ENCODE results near the gene VSIG10L2. TPM values are rescaled to one million over a fixed set of nuclear protein-coding genes. Genes with fewer than 3 reads are reported as not detected.

Gene VSIG10L2
- total RNA-seq: under 1 TPM in 1 of 6 donors, not detected in 5; 0.13 TPM

DNA sequence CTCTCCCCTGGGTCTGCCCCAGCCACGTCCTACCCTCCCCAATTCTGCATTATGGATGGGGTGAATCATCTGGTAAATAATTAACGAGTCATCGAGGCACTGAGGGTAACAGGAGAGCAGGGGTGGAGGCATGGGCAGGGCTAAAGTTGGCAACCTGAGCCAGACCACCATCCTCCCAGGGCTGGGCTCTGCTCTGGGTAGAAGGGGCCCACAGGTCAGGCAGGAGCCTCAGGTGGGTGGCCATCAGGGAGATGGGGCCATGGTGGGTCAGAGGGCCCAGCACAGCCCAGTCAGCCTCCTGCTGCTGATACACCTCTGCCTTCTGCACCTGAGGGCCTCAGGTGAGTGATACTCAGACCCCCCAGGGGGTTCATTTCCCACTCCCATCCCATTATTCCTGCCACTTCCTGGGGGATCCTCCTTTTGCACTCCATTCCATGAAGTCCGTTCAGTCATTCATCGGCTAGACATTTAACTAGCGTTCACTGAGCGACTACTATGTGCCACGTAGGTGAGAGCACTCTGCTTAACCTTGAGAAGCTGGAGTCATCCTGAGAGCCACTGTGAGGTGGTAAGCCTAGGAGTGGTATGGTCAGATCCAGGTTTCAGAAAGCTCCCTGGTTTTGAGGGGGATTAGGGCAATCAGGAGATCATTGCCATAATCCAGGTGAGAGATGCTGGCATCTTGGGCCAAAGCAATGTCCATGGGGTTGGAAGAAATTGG, at the start of gene VSIG10L2:
VSIG10L2 (plus strand) TSS at position 248 of the 724 bp plus-strand sequence; CDS start at position 260, 12 bp downstream.
- WGBS, 2 donors: 86% methylated on average over 8 of the region's 8 CpGs
- Histone ChIP-seq H3K4me3 (no peak within 1 kb of the TSS), H3K27me3 (no peaks in the 10 kb centered on the region), H3K36me3 (no peaks in the 10 kb centered on the region), H3K27ac (no peak within 1 kb of the TSS), H3K4me1 (peaks cover 0 to 8% (median 2%) of the 10 kb centered on the region in 4 donors), H3K9me3 (no peaks in the 10 kb centered on the region)
- no peak for TF ChIP-seq POLR2AphosphoS5 (IDR thresholded peaks at IDR 0.05)
- TF ChIP-seq POLR2A (IDR thresholded peaks at IDR 0.05): no peak
- no peak for TF ChIP-seq EP300 (IDR thresholded peaks at IDR 0.05)
- ATAC-seq (ENCODE audit: low FRiP score in 2 of 2) (no peak), DNase-seq (no peak)

DNA sequence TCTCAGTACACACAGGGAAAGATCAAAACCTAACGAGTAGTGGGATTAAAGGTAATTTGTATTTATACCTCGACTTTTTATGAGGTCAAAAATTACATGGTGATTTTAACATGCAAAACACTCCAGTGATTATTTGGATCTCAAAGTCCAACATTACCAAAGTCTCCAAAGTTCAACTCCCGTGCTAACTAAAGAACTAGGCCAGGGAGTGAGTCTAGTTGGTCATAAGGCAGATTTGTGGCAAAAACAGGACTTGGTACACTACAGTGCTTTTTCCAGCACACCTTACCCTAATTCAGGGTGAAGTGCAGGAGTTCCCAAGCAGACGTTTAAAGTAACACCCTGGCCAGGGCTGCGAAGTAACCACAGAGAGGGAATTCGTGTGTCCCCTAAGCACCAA, 44.0 kb upstream of the VSIG10L2 start:
- Histone ChIP-seq H3K9me3 (no peaks in the 10 kb centered on the region), H3K27me3 (peaks cover 0 to 16% (median 7%) of the 10 kb centered on the region in 4 donors), H3K4me3 (peak overlapping the region in 1 of 4 donors; percentile 58), H3K27ac (no peak overlapping the region), H3K36me3 (peaks cover 0 to 16% (median 7%) of the 10 kb centered on the region in 4 donors), H3K4me1 (peaks cover 22 to 24% (median 24%) of the 10 kb centered on the region in 4 donors)
- TF ChIP-seq POLR2AphosphoS5 (IDR thresholded peaks at IDR 0.05) (no peak), POLR2A (IDR thresholded peaks at IDR 0.05) (no peak), EP300 (IDR thresholded peaks at IDR 0.05) (no peak)
- TF ChIP-seq, protein P1, sequence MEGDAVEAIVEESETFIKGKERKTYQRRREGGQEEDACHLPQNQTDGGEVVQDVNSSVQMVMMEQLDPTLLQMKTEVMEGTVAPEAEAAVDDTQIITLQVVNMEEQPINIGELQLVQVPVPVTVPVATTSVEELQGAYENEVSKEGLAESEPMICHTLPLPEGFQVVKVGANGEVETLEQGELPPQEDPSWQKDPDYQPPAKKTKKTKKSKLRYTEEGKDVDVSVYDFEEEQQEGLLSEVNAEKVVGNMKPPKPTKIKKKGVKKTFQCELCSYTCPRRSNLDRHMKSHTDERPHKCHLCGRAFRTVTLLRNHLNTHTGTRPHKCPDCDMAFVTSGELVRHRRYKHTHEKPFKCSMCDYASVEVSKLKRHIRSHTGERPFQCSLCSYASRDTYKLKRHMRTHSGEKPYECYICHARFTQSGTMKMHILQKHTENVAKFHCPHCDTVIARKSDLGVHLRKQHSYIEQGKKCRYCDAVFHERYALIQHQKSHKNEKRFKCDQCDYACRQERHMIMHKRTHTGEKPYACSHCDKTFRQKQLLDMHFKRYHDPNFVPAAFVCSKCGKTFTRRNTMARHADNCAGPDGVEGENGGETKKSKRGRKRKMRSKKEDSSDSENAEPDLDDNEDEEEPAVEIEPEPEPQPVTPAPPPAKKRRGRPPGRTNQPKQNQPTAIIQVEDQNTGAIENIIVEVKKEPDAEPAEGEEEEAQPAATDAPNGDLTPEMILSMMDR (IDR thresholded peaks at IDR 0.05): no peak
- ATAC-seq (ENCODE audit: low FRiP score in 2 of 2): no peak
- 88 to 89% methylated on average over 6 of the region's 6 CpGs for WGBS, 2 donors
- DNase-seq: no peak

DNA sequence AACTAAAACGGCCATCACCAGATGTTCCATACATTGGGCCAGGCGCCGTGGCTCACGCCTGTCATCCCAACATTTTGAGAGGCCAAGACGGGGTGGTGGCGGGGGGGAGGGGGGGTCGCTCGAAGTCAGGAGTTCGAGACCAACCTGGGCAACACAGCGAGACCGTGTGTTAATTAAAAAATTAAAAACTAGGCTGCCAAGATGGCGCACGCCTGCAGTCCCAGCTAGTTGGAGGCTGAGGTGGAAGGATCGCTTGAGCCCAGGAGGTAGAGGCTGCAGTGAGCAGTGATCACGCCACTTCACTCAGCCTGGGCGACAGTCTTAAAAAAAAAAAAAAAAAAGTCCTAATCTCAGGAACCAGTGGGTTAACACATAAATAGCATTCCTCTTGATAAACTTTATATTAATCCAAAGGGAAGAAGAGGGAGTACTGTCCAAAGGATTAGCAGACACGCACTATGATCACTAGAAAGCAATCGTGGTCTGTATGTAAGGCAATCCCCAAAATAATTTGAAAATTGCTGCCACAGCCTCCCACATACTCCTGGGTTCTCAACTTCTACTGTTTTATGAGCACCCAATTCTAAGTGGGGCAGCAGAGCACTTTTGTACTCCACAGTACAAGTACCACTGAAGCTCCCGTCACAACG, 43.4 kb upstream of the VSIG10L2 start:
- ATAC-seq (ENCODE audit: low FRiP score in 2 of 2) (no peak), DNase-seq (no peak)
- Histone ChIP-seq H3K36me3 (peaks cover 0 to 16% (median 7%) of the 10 kb centered on the region in 4 donors), H3K4me3 (peak overlapping the region; percentile 18 to 71 (median 60)), H3K27ac (peak overlapping the region; percentile 70 to 85 (median 82)), H3K9me3 (no peaks in the 10 kb centered on the region), H3K4me1 (peaks cover 22 to 24% (median 24%) of the 10 kb centered on the region in 4 donors), H3K27me3 (peaks cover 0 to 16% (median 7%) of the 10 kb centered on the region in 4 donors)
- TF ChIP-seq POLR2A (IDR thresholded peaks at IDR 0.05): no peak
- no peak for TF ChIP-seq POLR2AphosphoS5 (IDR thresholded peaks at IDR 0.05)
- 48 to 55% methylated on average over 17 to 20 of the region's 20 CpGs for WGBS, 2 donors

DNA sequence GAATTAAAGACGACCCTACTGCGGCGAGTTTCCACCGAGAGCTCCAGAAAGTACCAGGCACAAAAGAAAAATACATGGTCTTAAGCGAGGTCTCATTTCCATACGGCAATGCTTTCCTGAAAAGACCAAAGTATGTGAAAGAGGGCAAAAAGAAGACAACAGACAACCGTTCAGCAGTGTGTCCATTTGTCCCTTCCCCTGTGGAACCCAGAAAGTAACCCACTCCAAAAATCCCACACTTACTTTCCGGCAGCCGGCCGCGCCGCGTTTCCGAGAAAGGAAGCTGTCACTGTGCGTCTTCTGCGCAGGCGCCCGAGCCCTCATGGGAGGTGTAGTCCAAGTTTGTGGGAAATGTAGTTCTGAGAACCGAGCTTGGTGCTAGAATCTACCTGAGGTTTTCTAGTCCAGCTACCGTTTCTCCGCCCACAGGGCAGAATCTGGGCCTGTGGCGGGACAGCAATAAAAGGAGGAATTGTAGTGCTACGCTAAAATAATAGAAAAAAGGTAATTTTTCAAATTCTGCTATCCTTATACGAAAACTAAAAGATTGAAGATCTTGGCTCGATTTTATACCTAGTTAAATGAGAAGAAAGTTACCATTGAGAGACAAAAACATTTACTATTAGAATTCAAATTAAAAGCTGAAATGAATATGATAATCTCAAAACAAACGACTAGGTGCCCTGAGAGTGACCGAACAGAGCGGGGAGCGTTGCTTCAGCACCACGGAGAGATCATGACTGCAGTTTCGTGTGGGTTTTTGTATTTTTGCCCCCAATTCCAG, 42.7 kb upstream of the VSIG10L2 start, which contains the start of gene PUS3:
PUS3 (minus strand) TSS at position 280 of the 784 bp plus-strand sequence. CDS start 6,922 bp downstream, outside the sequence.
- 3 to 5% methylated on average over 31 of the region's 31 CpGs for WGBS, 2 donors
- peaks cover 0 to 16% (median 7%) of the 10 kb centered on the region in 4 donors for H3K36me3 ChIP-seq
- H3K27me3 ChIP-seq: peaks cover 0 to 16% (median 7%) of the 10 kb centered on the region in 4 donors
- peak within 1 kb of the TSS; percentile 70 to 85 (median 82) for H3K27ac ChIP-seq
- peaks cover 22 to 24% (median 24%) of the 10 kb centered on the region in 4 donors for H3K4me1 ChIP-seq
- no peaks in the 10 kb centered on the region for H3K9me3 ChIP-seq
- peak; percentile 68 to 85 for TF ChIP-seq POLR2AphosphoS5 (IDR thresholded peaks at IDR 0.05)
- TF ChIP-seq POLR2A (IDR thresholded peaks at IDR 0.05): peak in 3 of 4 donors; percentile 24 to 67 (median 27)
- TF ChIP-seq, protein P1 (IDR thresholded peaks at IDR 0.05): no peak
- TF ChIP-seq EP300 (IDR thresholded peaks at IDR 0.05): peak in 1 of 4 donors; percentile 42
- peak within 1 kb of the TSS; percentile 18 to 71 (median 60) for H3K4me3 ChIP-seq
- ATAC-seq (ENCODE audit: low FRiP score in 2 of 2): peak; percentile 90 to 96
- DNase-seq: peak; percentile 92 to 95

All from upper lobe of left lung (tissue), 6 donors.